GM21737 (cell line): ENCODE results near the gene NEURL2.
"Not testable (repeated sequence)": the region's sequence is repeated elsewhere in the genome, so short reads cannot be mapped to it uniquely, and the experiment has no call there.

ENCODE experiments used
- ATAC-seq: cut with Tn5 transposase; IDR thresholded peaks from one replicate; pipeline ENCODE4 v1.9.1; 2021; ENCODE audit warnings: mild to moderate bottlenecking, moderate library complexity; ENCODE audit not compliant: unreplicated experiment

Gene NEURL2

DNA sequence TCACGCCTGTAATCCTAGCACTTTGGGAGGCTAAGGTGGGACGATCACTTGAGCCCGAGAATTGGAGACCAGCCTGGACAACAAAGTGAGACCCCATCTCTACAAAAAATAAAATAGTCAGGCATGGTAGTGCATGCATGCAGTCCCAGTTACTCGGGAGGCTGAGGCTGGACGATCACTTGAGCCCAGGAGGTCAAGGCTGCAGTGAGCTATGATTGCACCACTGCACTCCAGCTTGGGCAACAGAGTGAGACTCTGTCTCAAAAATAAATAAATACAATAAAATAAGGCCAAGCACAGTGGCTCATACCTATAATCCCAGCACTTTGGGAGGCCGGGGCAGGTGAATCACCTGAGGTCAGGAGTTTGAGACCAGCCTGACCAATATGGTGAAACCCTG is 10.3 kb upstream of the NEURL2 start:
- not testable (repeated sequence) for ATAC-seq

GRCh38 chr20:45899046-45899835 is 8.2 kb upstream of the NEURL2 start:
- ATAC-seq, result no peak

DNA sequence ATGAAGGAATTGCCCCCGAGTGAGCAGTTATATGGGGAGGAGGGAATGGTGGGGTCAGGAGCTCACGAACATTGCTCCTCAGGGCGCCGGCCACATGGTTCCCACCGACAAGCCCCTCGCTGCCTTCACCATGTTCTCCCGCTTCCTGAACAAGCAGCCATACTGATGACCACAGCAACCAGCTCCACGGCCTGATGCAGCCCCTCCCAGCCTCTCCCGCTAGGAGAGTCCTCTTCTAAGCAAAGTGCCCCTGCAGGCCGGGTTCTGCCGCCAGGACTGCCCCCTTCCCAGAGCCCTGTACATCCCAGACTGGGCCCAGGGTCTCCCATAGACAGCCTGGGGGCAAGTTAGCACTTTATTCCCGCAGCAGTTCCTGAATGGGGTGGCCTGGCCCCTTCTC is 7.3 kb upstream of the NEURL2 start:
- ATAC-seq, result no peak

DNA sequence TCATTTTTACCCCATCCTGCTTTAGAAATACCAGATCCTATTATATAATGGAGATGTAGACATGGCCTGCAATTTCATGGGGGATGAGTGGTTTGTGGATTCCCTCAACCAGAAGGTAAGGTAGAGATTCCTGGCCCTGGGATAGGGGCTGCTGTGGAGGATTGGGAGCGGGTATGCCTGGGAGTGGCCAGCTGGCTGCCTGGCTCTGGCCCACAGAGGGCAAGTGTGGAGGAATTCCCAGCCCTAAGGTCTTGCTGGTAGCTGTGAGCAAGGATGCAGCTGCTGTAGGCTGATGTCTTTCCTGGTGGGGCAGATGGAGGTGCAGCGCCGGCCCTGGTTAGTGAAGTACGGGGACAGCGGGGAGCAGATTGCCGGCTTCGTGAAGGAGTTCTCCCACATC is 6.7 kb upstream of the NEURL2 start:
- no peak for ATAC-seq

DNA sequence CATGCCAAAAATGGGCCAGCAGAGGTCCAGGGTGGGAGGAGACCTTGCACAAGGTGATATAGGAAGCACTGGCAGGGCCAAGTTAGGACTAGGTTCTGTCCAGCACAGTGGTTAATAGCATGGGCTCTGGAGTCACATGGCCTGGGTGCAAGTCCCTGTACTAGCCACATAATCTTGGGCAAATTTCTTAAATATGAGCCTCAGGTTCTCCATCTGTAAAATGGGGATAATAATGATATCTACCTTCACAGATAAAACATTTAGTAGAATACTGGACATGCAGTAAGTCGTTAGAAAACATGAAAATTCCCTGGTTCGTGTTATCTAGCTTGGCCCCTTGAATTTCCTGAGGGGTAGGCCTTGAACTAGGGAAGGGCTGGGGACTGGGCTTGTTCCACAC is 6.3 kb upstream of the NEURL2 start:
- ATAC-seq, result no peak

DNA sequence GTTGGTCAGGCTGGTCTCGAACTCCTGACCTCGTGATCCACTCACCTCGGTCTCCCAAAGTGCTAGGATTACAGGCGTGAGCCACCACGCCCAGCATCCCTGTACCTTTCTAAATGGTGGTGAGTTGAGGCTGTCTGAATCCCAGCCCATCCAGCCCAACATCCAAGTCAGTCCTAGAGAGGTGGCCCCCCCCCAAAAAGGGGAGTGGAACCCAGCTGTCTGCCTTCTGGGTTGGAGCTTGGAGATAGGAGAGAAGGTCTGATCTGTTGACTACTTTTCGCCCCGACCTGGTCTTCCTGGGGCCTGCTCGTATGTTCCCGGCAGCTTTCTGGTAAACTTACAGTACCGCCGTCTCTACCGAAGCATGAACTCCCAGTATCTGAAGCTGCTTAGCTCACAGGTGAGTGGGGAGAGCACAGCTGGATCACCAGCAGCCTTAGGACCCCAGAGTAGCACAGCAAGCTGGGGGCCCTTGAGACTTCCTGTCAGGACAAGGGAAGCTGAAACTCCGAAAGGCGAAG is 5.7 kb upstream of the NEURL2 start:
- no peak for ATAC-seq

GRCh38 chr20:45894797-45895196 is 3.8 kb upstream of the NEURL2 start:
- no peak for ATAC-seq

GRCh38 chr20:45893831-45894230 is 2.8 kb upstream of the NEURL2 start:
- no peak for ATAC-seq

DNA sequence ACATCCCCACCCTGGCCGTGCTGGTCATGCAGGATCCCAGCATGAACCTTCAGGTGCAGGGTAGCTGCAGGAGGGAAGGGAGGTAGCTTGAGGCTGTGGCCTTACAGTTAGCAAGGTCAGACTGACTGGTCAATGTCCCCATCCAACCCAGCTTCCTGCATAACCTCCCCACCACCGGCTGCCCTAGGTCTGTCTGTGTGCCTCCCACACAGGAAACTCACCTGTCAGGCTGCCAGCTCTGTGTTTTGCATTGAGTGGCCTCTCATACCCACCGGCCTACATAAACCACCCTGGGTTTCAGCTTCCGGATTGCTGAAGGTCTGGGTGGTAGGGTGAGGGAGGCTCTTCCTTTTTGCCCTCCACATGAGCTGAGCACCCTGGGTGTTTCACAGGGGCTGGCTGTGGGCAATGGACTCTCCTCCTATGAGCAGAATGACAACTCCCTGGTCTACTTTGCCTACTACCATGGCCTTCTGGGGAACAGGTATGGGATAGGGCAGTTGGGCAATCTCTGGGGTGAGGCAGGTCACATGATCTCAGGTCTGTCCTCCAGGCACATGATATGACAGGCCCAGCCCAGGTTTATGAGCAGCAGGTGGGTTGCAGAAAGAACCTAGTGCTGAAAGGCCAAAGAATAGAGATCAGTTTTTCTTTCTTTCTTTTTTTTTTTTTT is 2.0 kb upstream of the NEURL2 start:
- no peak for ATAC-seq

DNA sequence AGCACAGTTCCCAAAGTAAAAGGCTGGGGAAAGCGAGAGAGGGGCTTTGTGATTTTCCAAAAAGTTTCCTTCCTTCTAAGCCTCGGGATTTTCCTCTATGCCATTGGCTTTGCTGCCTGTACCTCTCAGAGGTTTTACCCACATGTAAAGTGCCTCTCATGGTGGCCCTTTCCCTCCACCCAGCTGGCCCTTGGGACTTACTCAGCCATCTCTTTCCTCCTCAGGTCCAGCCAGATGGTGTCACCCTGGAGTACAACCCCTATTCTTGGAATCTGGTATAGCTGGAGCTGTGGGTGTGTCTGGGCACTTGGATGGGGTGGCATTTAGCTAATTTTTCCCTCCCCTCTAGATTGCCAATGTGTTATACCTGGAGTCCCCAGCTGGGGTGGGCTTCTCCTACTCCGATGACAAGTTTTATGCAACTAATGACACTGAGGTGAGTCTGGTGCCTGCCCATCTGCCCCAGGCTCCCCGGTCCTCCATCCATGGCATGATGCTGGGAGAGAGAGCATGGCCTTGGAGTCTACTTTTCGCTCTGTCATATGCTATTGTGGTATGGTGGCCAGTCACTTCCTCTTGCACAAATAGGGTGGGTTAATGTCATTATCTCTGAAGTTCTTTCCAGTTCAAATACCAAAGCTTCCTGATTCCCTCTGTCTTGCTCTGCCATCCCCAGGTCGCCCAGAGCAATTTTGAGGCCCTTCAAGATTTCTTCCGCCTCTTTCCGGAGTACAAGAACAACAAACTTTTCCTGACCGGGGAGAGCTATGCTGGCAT is 1.2 kb upstream of the NEURL2 start:
- no peak for ATAC-seq

DNA sequence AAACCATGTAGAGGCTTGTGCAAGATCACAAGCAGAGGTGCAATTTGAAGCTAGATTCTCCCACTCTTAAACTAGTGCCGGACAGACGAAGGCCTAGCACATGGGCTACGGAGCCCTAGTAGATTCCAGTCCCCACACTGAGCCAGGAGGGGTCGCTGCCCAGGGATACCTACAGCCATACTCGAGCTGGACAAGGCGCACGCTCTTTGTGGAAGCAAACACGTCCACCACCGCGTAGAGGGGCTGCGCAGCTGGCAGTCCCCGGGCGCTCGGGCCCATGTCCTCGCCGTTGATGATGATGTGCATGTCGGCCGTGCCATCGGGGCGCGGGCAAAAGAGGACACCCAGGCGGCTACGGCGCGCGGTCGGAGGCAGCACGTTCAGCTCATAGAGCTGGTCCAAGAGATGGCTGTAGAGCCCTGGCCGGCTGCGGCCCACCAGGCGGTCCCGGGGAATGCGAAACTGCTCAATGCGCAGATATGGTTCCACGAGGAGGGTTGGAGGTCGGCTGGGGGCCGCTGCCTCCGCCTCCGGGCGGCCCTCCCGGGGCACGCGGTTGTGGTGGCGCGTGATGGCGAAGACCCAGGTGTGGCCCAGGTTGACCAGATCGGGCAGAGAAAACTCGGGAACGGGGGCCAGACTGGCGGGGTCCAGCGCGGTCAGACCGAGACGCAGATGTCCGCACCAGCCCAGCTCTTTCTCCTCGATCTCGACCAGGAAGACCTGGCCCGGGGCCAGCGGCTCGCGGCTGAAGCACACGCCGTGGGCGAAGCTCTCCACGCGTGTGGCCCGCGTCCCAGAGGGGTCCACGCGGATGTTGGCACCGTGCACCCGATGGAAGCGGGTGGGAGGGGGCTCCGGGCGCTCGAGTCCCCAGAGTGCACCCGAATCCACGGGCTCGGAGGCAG is 677 bp downstream of the NEURL2 start:
- no peak for ATAC-seq

- no peak for ATAC-seq
Observed at GRCh38 chr20:45888681-45889080, 2.3 kb downstream of the NEURL2 start.

DNA sequence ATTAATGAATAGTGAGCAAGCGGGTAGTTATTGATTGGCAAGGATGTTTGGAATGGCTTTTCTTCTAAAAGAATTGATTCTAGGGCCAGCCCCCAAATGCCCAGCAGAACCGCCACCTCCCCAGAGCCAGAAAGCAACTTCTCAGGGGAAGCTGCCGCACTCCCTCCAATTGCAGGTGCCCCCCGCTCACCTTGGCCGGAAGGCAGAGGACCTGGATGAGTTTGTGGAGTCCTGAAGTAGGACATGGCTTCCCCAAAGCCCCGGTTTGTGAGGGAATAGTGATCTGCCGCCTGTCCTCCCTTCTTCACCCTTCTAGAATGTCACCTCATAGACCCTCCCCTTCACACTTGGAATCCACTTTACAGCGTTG is 3.7 kb downstream of the NEURL2 start, which contains the start of gene SPATA25:
Gene SPATA25 (minus strand): TSS at position 277 of the 370 bp plus-strand sequence. CDS start 32 bp downstream, at position 245.
- no peak for ATAC-seq

DNA sequence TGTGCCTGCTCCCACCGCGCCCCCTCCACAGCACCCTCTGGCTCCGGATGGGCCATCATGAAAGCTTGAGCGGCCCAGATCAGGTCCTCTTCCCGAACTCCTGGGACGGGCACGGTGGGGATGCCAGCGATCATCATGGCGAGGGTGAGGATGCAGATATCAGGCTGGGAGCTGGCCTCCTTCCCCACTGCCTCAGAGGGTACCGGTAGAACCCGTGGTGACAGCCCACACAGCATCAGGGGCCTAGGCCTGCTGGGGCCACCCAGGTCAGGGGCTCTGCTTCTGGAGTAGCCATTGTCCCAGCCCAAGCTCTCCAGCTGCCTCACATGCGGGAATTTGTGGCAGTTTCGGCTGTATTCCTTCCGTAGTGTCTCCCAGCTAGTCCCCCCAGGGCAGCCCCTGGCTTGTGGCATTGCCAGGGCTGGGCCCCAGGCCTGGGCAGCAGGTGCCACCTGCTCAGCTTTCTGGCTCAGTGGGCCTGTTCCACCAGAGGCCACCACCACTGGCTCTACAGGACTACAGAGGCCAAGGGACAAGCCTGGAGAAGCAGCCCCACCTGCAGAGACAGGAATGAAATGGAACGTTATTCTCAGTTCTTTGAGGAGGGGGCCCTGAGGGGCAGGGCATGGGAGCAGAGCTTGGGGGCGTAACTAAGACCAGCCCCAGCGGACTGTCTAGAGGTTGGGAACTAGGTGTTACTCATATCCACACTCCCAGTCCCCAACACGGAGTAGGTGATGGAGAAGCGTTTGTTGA is 4.2 kb downstream of the NEURL2 start:
- ATAC-seq, result no peak

- no peak for ATAC-seq
Observed at GRCh38 chr20:45883100-45883469, 7.9 kb downstream of the NEURL2 start.

DNA sequence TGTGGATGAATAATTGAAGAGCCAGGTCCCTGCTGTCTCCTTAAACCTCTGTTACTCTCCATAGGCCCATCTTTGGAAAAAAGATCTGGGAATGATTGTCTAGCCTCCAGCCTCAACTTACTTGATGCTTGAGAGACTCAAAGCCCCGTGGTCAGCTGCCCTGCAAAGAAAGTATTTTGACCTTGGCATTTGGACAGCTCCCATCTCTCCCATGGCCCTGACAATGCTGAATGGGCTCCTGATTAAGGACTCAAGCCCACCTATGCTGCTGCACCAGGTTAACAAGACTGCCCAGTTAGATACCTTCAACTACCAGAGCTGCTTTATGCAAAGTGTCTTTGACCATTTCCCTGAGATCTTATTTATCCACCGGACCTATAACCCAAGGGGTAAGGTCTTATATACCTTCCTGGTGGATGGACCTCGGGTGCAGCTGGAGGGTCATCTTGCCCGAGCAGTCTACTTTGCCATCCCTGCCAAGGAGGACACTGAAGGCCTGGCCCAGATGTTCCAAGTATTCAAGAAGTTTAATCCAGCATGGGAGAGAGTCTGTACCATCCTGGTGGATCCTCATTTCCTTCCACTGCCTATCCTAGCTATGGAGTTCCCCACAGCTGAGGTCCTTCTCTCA is 8.4 kb downstream of the NEURL2 start:
- no peak for ATAC-seq

DNA sequence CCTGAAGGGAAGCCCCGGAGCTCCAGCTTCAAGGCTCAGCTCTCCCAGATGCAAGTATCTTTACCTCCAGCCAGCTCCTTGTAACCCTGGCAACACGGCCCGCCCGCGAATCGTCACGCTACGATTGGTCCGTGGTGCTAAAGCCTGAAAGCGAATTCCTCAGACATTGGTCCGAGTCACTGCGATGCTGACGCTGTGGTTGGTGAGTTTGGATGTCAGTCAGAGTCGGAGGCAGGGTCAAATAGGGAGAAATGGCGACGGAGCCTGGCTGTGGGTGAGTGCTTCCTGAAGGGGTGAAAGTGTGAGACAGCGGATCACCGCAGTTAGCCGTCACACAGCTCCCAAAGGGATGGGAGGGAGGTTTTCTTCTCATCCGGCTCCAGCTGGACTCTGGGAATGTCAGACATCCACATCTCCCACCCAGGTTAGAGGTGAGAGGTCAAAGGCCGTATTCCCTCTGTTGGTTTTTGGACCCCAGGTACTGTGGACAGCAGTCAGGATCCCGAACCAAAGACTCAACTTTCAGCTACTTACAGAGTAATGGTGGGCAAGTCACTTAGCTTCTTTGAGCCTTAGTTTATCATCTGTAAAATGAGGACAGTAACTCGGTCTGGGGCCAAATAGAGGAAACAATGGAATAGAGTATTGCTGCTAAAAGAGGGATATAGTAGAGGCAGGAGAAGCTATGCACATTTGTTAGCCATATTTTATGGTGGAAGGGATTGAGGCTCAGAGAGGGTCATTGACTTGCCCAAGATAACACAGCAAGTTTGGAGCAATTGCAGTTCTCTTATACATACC is 9.8 kb downstream of the NEURL2 start, which contains the start of gene ZSWIM1:
Gene ZSWIM1 (plus strand): TSS at position 240 of the 801 bp plus-strand sequence. CDS start 1,366 bp downstream, outside the sequence.
- peak; percentile 95 for ATAC-seq

GRCh38 chr20:45878076-45878761 is 12.8 kb downstream of the NEURL2 start:
- ATAC-seq, result no peak
